Measurements from ENCODE around the gene LPAR6.

DNA sequence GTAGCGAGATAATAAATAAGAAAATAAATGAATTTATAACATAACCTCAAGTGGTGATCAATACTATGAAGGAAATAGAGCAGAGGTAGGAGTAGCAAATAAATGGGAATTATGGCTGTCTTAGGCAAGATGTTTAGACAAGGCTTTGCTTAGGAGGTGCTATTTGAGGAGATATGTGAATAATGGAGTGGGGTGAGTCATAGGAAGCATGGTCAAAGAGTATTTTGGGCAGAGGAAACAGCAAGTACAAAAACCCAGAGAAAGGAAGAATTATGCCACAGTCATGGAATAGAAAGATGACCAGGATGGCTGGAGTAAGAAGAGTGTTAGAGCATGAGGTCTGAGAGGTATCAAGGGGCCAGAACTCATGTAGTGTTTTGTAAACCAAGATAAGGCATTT, 33.6 kb upstream of the LPAR6 start:
- TF ChIP-seq, protein P1, sequence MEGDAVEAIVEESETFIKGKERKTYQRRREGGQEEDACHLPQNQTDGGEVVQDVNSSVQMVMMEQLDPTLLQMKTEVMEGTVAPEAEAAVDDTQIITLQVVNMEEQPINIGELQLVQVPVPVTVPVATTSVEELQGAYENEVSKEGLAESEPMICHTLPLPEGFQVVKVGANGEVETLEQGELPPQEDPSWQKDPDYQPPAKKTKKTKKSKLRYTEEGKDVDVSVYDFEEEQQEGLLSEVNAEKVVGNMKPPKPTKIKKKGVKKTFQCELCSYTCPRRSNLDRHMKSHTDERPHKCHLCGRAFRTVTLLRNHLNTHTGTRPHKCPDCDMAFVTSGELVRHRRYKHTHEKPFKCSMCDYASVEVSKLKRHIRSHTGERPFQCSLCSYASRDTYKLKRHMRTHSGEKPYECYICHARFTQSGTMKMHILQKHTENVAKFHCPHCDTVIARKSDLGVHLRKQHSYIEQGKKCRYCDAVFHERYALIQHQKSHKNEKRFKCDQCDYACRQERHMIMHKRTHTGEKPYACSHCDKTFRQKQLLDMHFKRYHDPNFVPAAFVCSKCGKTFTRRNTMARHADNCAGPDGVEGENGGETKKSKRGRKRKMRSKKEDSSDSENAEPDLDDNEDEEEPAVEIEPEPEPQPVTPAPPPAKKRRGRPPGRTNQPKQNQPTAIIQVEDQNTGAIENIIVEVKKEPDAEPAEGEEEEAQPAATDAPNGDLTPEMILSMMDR (IDR thresholded peaks at IDR 0.05): no peak
- no peak for TF ChIP-seq POLR2A (IDR thresholded peaks at IDR 0.05)

All from prostate gland (tissue), 2 donors.